A549 treated with dexamethasone at 1 μM for 4 hours (cell line): ENCODE measurements around the gene EFTUD2. TPM values are rescaled to one million over a fixed set of nuclear protein-coding genes. Genes with fewer than 3 reads are reported as not detected.

Experiments
- total RNA-seq: library from RNA; stranded (reverse); fragments of 200-300 nt; extraction: Qiagen RNA extraction; gene quantifications from 5 replicates; pipeline ENCODE4 v1.2.3, GENCODE V29; 2022

Gene EFTUD2
- 142 to 168 TPM (median 157 TPM) in 5 replicates for total RNA-seq

GRCh38 chr17:44899074-44899782 lies at the start of gene EFTUD2:
EFTUD2 (minus strand) TSS chr17:44899445; CDS start chr17:44894521, 4,924 bp downstream.

GRCh38 chr17:44947461-44948314 lies 48.4 kb upstream of the EFTUD2 start, which contains the start of gene KIF18B:
KIF18B (minus strand) TSS chr17:44947773; CDS start chr17:44936344, 11,429 bp downstream.

GRCh38 chr17:44915321-44915726 lies 16.1 kb upstream of the EFTUD2 start, which contains the start of gene GFAP:
GFAP (minus strand) TSS chr17:44915500; CDS start chr17:44915486, 14 bp downstream.

GRCh38 chr17:44847586-44847985 lies 51.7 kb downstream of the EFTUD2 start, which contains the start of gene HIGD1B:
HIGD1B (plus strand) TSS chr17:44847883; CDS start chr17:44848153, 270 bp downstream.

GRCh38 chr17:44829523-44830358 lies 69.5 kb downstream of the EFTUD2 start, which contains the start of gene GJC1:
GJC1 (minus strand) TSS chr17:44830287; CDS start chr17:44805817, 24,470 bp downstream.

Other genes starting within 250 kb of the EFTUD2 start
- 1.7 to 3.8 TPM (median 2.8 TPM) in 5 replicates for gene MEIOC, start 243.0 kb downstream of the EFTUD2 start, total RNA-seq
- gene CCDC43, start 209.7 kb downstream of the EFTUD2 start, total RNA-seq = 31.1 to 35.8 TPM (median 33.1 TPM) in 5 replicates
- 17.9 to 24.5 TPM (median 23.0 TPM) in 5 replicates for gene DBF4B, start 190.8 kb downstream of the EFTUD2 start, total RNA-seq
- gene ADAM11, start 140.5 kb downstream of the EFTUD2 start, total RNA-seq = 1.2 to 2.2 TPM (median 1.9 TPM) in 5 replicates
- 24.4 to 34.2 TPM (median 32.2 TPM) in 5 replicates for gene GJC1, start 69.2 kb downstream of the EFTUD2 start, total RNA-seq
- gene HIGD1B, start 51.6 kb downstream of the EFTUD2 start, total RNA-seq = not detected in 5 replicates
- gene GFAP, start 16.1 kb upstream of the EFTUD2 start, total RNA-seq = 0.37 to 0.66 TPM (median 0.61 TPM) in 5 replicates
- gene KIF18B, start 48.3 kb upstream of the EFTUD2 start, total RNA-seq = 23.4 to 41.8 TPM (median 41.7 TPM) in 5 replicates
- 15.9 to 33.2 TPM (median 27.2 TPM) in 5 replicates for gene C1QL1, start 68.9 kb upstream of the EFTUD2 start, total RNA-seq
- gene DCAKD, start 152.2 kb upstream of the EFTUD2 start, total RNA-seq = 14.4 to 20.1 TPM (median 18.1 TPM) in 5 replicates
- gene NMT1, start 161.9 kb upstream of the EFTUD2 start, total RNA-seq = 225 to 369 TPM (median 244 TPM) in 5 replicates
- 124 to 185 TPM (median 158 TPM) in 5 replicates for gene PLCD3, start 233.1 kb upstream of the EFTUD2 start, total RNA-seq
- 6.3 to 8.0 TPM (median 6.8 TPM) in 5 replicates for gene ACBD4, start 236.2 kb upstream of the EFTUD2 start, total RNA-seq
- 39.3 to 50.1 TPM (median 45.0 TPM) in 5 replicates for gene HEXIM1, start 249.0 kb upstream of the EFTUD2 start, total RNA-seq